Measurements from ENCODE around the gene HNRNPDL. TPM values are rescaled to one million over a fixed set of nuclear protein-coding genes. Genes with fewer than 3 reads are reported as not detected.

HNRNPDL gene
- total and polyA plus RNA-seq, 2 of the 13 experiments (the other 11 are each of a cell fraction or from before 2014, with no cell fraction given) = 167 to 414 TPM

DNA sequence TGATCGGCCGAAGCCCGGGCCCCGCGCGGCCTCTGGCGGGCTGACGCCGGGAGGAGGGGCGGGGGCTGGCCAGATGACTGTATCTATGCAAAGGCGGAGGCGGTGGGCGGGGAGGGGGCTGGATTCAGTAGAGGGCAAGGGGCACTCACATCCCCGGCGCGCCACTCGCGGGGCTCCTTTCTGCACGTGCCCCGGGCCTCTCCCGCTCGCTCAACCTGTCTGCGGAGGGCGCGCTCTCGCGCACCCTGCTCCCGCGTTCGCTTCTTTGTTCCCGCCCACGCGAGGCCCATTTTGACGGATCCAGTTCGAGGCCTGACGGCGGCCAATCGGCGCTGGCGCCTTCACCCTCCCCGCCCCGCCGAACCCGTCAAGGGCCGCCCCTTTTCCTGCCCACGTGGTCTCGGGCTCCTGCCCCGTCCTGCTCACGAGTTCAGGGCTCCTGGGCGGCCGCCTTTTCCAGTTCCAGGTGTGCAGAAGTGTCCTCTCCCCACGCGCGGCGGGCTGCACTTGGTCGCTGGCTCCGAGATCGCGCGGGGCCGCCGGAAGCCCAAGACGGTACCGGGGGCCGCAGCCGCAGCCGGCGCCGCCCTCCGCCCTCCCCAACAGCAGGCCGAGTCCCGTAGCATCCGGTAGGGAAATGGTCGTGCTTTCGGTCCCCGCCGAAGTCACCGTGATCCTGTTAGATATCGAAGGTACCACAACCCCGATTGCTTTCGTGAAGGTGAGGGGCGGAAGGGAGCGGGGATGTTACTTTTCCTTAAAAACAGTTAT lies at the start of gene HNRNPDL, which contains the start of gene ENOPH1 (continued):
- TF ChIP-seq ATF2 (CRISPR knock-in tag; IDR thresholded peaks at IDR 0.05) (peak; percentile 68; the same call in 1 of the 2 replicates), RFXAP (CRISPR knock-in tag; IDR thresholded peaks at IDR 0.05; ENCODE audit: borderline replicate concordance) (peak; percentile 96), ZBTB21 (CRISPR knock-in tag; IDR thresholded peaks at IDR 0.05) (no peak), SP4 (CRISPR knock-in tag; IDR thresholded peaks at IDR 0.05) (peak; percentile 91), ZNF337 (CRISPR knock-in tag; IDR thresholded peaks at IDR 0.05; ENCODE audit: borderline replicate concordance, low read depth) (no peak), ZNF772 (CRISPR knock-in tag; IDR thresholded peaks at IDR 0.05) (peak; percentile 79; the same call in 1 of the 2 replicates), FOSL2 (CRISPR knock-in tag; IDR thresholded peaks at IDR 0.05) (peak; percentile 42), CENPT (CRISPR knock-in tag; IDR thresholded peaks at IDR 0.05; ENCODE audit: low read depth) (peak; percentile 78; the same call in 1 of the 2 replicates), ZNF232 (CRISPR knock-in tag; IDR thresholded peaks at IDR 0.05; ENCODE audit: borderline replicate concordance) (peak; percentile 80), BHLHE40 (IDR thresholded peaks at IDR 0.05; ENCODE audit: low read length) (peak; percentile 99), NFYB (CRISPR knock-in tag; IDR thresholded peaks at IDR 0.05) (peak; percentile 80), SP2 (CRISPR knock-in tag; IDR thresholded peaks at IDR 0.05) (peak; percentile 82), ESRRA (CRISPR knock-in tag; IDR thresholded peaks at IDR 0.05; ENCODE audit: low read depth) (peak; percentile 44; the same call in 1 of the 2 replicates), YEATS2 (CRISPR knock-in tag; IDR thresholded peaks at IDR 0.05; ENCODE audit: borderline replicate concordance) (peak; percentile 79)
- TF ChIP-seq, protein P1, sequence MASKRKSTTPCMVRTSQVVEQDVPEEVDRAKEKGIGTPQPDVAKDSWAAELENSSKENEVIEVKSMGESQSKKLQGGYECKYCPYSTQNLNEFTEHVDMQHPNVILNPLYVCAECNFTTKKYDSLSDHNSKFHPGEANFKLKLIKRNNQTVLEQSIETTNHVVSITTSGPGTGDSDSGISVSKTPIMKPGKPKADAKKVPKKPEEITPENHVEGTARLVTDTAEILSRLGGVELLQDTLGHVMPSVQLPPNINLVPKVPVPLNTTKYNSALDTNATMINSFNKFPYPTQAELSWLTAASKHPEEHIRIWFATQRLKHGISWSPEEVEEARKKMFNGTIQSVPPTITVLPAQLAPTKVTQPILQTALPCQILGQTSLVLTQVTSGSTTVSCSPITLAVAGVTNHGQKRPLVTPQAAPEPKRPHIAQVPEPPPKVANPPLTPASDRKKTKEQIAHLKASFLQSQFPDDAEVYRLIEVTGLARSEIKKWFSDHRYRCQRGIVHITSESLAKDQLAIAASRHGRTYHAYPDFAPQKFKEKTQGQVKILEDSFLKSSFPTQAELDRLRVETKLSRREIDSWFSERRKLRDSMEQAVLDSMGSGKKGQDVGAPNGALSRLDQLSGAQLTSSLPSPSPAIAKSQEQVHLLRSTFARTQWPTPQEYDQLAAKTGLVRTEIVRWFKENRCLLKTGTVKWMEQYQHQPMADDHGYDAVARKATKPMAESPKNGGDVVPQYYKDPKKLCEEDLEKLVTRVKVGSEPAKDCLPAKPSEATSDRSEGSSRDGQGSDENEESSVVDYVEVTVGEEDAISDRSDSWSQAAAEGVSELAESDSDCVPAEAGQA (IDR thresholded peaks at IDR 0.05; ENCODE audit: low read depth) = peak; percentile 65; the same call in 1 of the 2 replicates
- TF ChIP-seq, protein P1 (CRISPR knock-in tag; IDR thresholded peaks at IDR 0.05; ENCODE audit: borderline replicate concordance) = peak; percentile 88; the same call in 1 of the 2 replicates
- TF ChIP-seq, protein P2, sequence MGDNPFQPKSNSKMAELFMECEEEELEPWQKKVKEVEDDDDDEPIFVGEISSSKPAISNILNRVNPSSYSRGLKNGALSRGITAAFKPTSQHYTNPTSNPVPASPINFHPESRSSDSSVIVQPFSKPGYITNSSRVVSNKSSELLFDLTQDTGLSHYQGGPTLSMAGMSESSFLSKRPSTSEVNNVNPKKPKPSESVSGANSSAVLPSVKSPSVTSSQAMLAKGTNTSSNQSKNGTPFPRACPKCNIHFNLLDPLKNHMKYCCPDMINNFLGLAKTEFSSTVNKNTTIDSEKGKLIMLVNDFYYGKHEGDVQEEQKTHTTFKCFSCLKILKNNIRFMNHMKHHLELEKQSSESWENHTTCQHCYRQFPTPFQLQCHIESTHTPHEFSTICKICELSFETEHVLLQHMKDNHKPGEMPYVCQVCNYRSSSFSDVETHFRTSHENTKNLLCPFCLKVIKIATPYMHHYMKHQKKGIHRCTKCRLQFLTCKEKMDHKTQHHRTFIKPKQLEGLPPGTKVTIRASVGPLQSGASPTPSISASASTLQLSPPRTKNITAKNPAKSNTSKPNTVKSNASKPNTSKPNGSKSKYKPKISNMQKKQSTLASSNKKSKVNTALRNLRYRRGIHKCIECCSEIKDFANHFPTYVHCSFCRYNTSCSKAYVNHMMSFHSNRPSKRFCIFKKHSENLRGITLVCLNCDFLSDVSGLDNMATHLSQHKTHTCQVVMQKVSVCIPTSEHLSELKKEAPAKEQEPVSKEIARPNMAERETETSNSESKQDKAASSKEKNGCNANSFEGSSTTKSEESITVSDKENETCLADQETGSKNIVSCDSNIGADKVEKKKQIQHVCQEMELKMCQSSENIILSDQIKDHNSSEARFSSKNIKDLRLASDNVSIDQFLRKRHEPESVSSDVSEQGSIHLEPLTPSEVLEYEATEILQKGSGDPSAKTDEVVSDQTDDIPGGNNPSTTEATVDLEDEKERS (CRISPR knock-in tag; IDR thresholded peaks at IDR 0.05) = peak; percentile 88; the same call in 1 of the 2 replicates
- TF ChIP-seq, protein P3, sequence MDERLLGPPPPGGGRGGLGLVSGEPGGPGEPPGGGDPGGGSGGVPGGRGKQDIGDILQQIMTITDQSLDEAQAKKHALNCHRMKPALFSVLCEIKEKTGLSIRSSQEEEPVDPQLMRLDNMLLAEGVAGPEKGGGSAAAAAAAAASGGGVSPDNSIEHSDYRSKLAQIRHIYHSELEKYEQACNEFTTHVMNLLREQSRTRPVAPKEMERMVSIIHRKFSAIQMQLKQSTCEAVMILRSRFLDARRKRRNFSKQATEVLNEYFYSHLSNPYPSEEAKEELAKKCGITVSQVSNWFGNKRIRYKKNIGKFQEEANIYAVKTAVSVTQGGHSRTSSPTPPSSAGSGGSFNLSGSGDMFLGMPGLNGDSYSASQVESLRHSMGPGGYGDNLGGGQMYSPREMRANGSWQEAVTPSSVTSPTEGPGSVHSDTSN (CRISPR knock-in tag; IDR thresholded peaks at IDR 0.05) = no peak
